Anterior cingulate cortex (tissue), 58 donors: ENCODE measurements around the gene MAP3K20.
"Not testable (repeated sequence)": the region's sequence is repeated elsewhere in the genome, so short reads cannot be mapped to it uniquely, and the experiment has no call there.

Experiments used
- DNase-seq, 58 donors: peaks; one replicate each; lab custom pipeline; 2025; lab: John Stamatoyannopoulos, UW

The MAP3K20 gene

GRCh38 chr2:173075781-173076580, at the start of gene MAP3K20:
TSS of gene MAP3K20 (plus strand) at chr2:173075846. CDS start at chr2:173091032, 15,186 bp downstream.
- DNase-seq, result peak in 43 of 58 donors; percentile 3 to 65 (median 29)

GRCh38 chr2:173026479-173026878, 49.2 kb upstream of the MAP3K20 start:
- DNase-seq, result no peak

GRCh38 chr2:173027181-173028128, 48.2 kb upstream of the MAP3K20 start:
- DNase-seq, result peak in 52 of 58 donors; percentile 7 to 91 (median 54)

- DNase-seq, result peak in 1 of 58 donors; percentile 38
These were observed 47.5 kb upstream of the MAP3K20 start for GRCh38 chr2:173028141-173028540.

- peak in 3 of 58 donors; percentile 16 to 62 (median 17) for DNase-seq
These were observed 47.0 kb upstream of the MAP3K20 start for GRCh38 chr2:173028671-173029070.

- peak in 1 of 58 donors; percentile 25 for DNase-seq
These were observed 44.8 kb upstream of the MAP3K20 start for GRCh38 chr2:173030561-173031490.

GRCh38 chr2:173032032-173032431, 43.6 kb upstream of the MAP3K20 start:
- no peak for DNase-seq

GRCh38 chr2:173033084-173033483, 42.6 kb upstream of the MAP3K20 start:
- DNase-seq, result no peak

GRCh38 chr2:173034143-173034542, 41.5 kb upstream of the MAP3K20 start:
- DNase-seq, result no peak

- no peak for DNase-seq
These were observed 38.2 kb upstream of the MAP3K20 start for GRCh38 chr2:173037245-173038120.

GRCh38 chr2:173038257-173038656, 37.4 kb upstream of the MAP3K20 start:
- DNase-seq, result not testable (repeated sequence)

- no peak for DNase-seq
These were observed 34.9 kb upstream of the MAP3K20 start for GRCh38 chr2:173040729-173041128.

GRCh38 chr2:173043476-173043875, 32.2 kb upstream of the MAP3K20 start:
- peak in 14 of 58 donors; percentile 1 to 34 (median 10) for DNase-seq

GRCh38 chr2:173043897-173044519, 31.6 kb upstream of the MAP3K20 start:
- no peak for DNase-seq

GRCh38 chr2:173044686-173045085, 31.0 kb upstream of the MAP3K20 start:
- DNase-seq, result no peak

- no peak for DNase-seq
These were observed 30.5 kb upstream of the MAP3K20 start for GRCh38 chr2:173045181-173045580.

GRCh38 chr2:173048522-173048896, 27.1 kb upstream of the MAP3K20 start:
- no peak for DNase-seq

GRCh38 chr2:173048897-173049661, 26.6 kb upstream of the MAP3K20 start:
- DNase-seq, result peak in 2 of 58 donors; percentile 1 to 15
